Activated T-helper 2 cell treated with anti-CD3 and anti-CD28 coated beads, Interferon-gamma antibody, Interleukin-2, Interleukin-4, amounts not matched to agents 10 μg/mL and 5 μg/mL and 100 μg/mL, durations not matched to agents 14 hours and 24 hours and 36 hours (primary cell): ENCODE results near the gene TUBB4A. TPM values are rescaled to one million over a fixed set of nuclear protein-coding genes. Genes with fewer than 3 reads are reported as not detected.

Experiments used
- DNase-seq: peaks from one replicate; pipeline ENCODE4 v3.0.0; 2021; ENCODE audit warnings: low spot score
- H3K27ac Mint-ChIP-seq: one replicate; pipeline ENCODE4 v1.8.0; 2021; ENCODE audit warnings: mixed read lengths
- H3K27me3 Mint-ChIP-seq: one replicate; pipeline ENCODE4 v1.8.0; 2021; ENCODE audit warnings: low read depth, mixed read lengths
- H3K36me3 Mint-ChIP-seq: one replicate; pipeline ENCODE4 v1.8.0; 2021; ENCODE audit warnings: low read depth, mixed read lengths
- H3K4me1 Mint-ChIP-seq: one replicate; pipeline ENCODE4 v1.8.0; 2021; ENCODE audit warnings: low read depth, mixed read lengths
- H3K4me3 Mint-ChIP-seq: one replicate; pipeline ENCODE4 v1.8.0; 2021; ENCODE audit warnings: low read depth, mild to moderate bottlenecking, moderate library complexity, mixed read lengths
- H3K9me3 Mint-ChIP-seq: one replicate; pipeline ENCODE4 v1.8.0; 2021; ENCODE audit warnings: mixed read lengths
- intact Hi-C: fragments of 100-400 bp; cut with micrococcal nuclease; formaldehyde crosslinking; loops from one replicate; pipeline ENCODE4 v1.15.1; 2023
- total RNA-seq: library from RNA; stranded (reverse); gene quantifications from 2 replicates; pipeline ENCODE4 v1.2.3, GENCODE V29; 2022

Gene TUBB4A
- total RNA-seq, 1 donor from 2014 or later, result 7.9 TPM

- H3K9me3 Mint-ChIP-seq, result no peaks in the 10 kb centered on the region
- H3K27ac Mint-ChIP-seq, result no peak overlapping the region
- H3K4me1 Mint-ChIP-seq, result peaks cover 2% of the 10 kb centered on the region
- H3K36me3 Mint-ChIP-seq, result peaks cover 29% of the 10 kb centered on the region
- no peak for DNase-seq
- H3K27me3 Mint-ChIP-seq, result no peaks in the 10 kb centered on the region
- intact Hi-C loops, result no loop called here
- no peak overlapping the region for H3K4me3 Mint-ChIP-seq
Measured at GRCh38 chr19:6466526-6467248, 35.4 kb downstream of the TUBB4A start.

GRCh38 chr19:6465663-6466062 lies 36.4 kb downstream of the TUBB4A start:
- intact Hi-C loops, result no loop called here
- Mint-ChIP-seq H3K9me3 (no peaks in the 10 kb centered on the region), H3K4me3 (no peak overlapping the region), H3K4me1 (peaks cover 2% of the 10 kb centered on the region), H3K36me3 (peaks cover 23% of the 10 kb centered on the region), H3K27me3 (no peaks in the 10 kb centered on the region), H3K27ac (no peak overlapping the region)
- no peak for DNase-seq

- Mint-ChIP-seq H3K4me1 (peaks cover 2% of the 10 kb centered on the region), H3K36me3 (peaks cover 19% of the 10 kb centered on the region), H3K4me3 (no peak overlapping the region), H3K27ac (no peak overlapping the region), H3K9me3 (no peaks in the 10 kb centered on the region), H3K27me3 (no peaks in the 10 kb centered on the region)
- intact Hi-C loops, result no loop called here
- DNase-seq, result no peak
Measured at GRCh38 chr19:6465006-6465405, 37.1 kb downstream of the TUBB4A start.

- Mint-ChIP-seq H3K27ac (no peak within 1 kb of the TSS), H3K4me1 (peaks cover 2% of the 10 kb centered on the region), H3K4me3 (no peak within 1 kb of the TSS), H3K36me3 (peaks cover 14% of the 10 kb centered on the region), H3K9me3 (no peaks in the 10 kb centered on the region), H3K27me3 (no peaks in the 10 kb centered on the region)
- intact Hi-C loops, result no loop called here
- DNase-seq, result no peak
Measured at GRCh38 chr19:6464070-6464873, 37.8 kb downstream of the TUBB4A start, which contains the start of gene CRB3. CRB3 (plus strand) TSS chr19:6464271; CDS start chr19:6464702, 431 bp downstream.

GRCh38 chr19:6460099-6460884 lies 41.8 kb downstream of the TUBB4A start:
- H3K27me3 Mint-ChIP-seq, result no peaks in the 10 kb centered on the region
- H3K27ac Mint-ChIP-seq, result peak overlapping the region; percentile 44

GRCh38 chr19:6459262-6460098 lies 42.6 kb downstream of the TUBB4A start, which contains the start of gene SLC25A23:
SLC25A23 (minus strand) TSS chr19:6459792; CDS start chr19:6459628, 164 bp downstream.
- H3K4me1 Mint-ChIP-seq, result peaks cover 8% of the 10 kb centered on the region
- peak within 1 kb of the TSS; percentile 48 for H3K27ac Mint-ChIP-seq
- intact Hi-C loops, result loop anchor here (1.0 kb wide), 2 partner anchors 34 to 57 kb away; no protein-coding TSS in a partner anchor
- peaks cover 9% of the 10 kb centered on the region for H3K9me3 Mint-ChIP-seq
- DNase-seq, result peak; percentile 53
- peaks cover 20% of the 10 kb centered on the region for H3K36me3 Mint-ChIP-seq
- no peaks in the 10 kb centered on the region for H3K27me3 Mint-ChIP-seq
- H3K4me3 Mint-ChIP-seq, result peak within 1 kb of the TSS; percentile 88

More at GRCh38 chr19:6460099-6460884, 41.8 kb downstream of the TUBB4A start:
- DNase-seq, result peak; percentile 97
- Mint-ChIP-seq H3K4me3 (peak overlapping the region; percentile 88), H3K9me3 (peaks cover 2% of the 10 kb centered on the region), H3K36me3 (peaks cover 12% of the 10 kb centered on the region), H3K4me1 (peaks cover 8% of the 10 kb centered on the region)
- intact Hi-C loops, result loop anchor here (1.0 kb wide), 2 partner anchors 35 to 56 kb away; no protein-coding TSS in a partner anchor

- Mint-ChIP-seq H3K9me3 (peaks cover 15% of the 10 kb centered on the region), H3K27me3 (no peaks in the 10 kb centered on the region), H3K4me1 (peaks cover 7% of the 10 kb centered on the region), H3K27ac (peak overlapping the region; percentile 48), H3K36me3 (peaks cover 27% of the 10 kb centered on the region), H3K4me3 (peak overlapping the region; percentile 86)
- DNase-seq, result no peak
- intact Hi-C loops, result no loop called here
Measured at GRCh38 chr19:6458695-6459261, 43.3 kb downstream of the TUBB4A start.

- no peak for DNase-seq
- Mint-ChIP-seq H3K27ac (no peak overlapping the region), H3K4me1 (peaks cover 6% of the 10 kb centered on the region), H3K4me3 (peak overlapping the region; percentile 86), H3K36me3 (peaks cover 34% of the 10 kb centered on the region), H3K27me3 (no peaks in the 10 kb centered on the region), H3K9me3 (peaks cover 19% of the 10 kb centered on the region)
- intact Hi-C loops, result no loop called here
Measured at GRCh38 chr19:6457958-6458694, 44.0 kb downstream of the TUBB4A start.

- no peak overlapping the region for H3K4me3 Mint-ChIP-seq
- no peak overlapping the region for H3K27ac Mint-ChIP-seq
- H3K36me3 Mint-ChIP-seq, result peaks cover 52% of the 10 kb centered on the region
- H3K27me3 Mint-ChIP-seq, result no peaks in the 10 kb centered on the region
- peaks cover 19% of the 10 kb centered on the region for H3K9me3 Mint-ChIP-seq
- intact Hi-C loops, result no loop called here
- DNase-seq, result no peak
- H3K4me1 Mint-ChIP-seq, result peaks cover 6% of the 10 kb centered on the region
Measured at GRCh38 chr19:6455924-6456323, 46.2 kb downstream of the TUBB4A start.

GRCh38 chr19:6453951-6454565 lies 48.1 kb downstream of the TUBB4A start:
- Mint-ChIP-seq H3K36me3 (peaks cover 57% of the 10 kb centered on the region), H3K27me3 (no peaks in the 10 kb centered on the region), H3K9me3 (peaks cover 19% of the 10 kb centered on the region), H3K4me1 (peaks cover 6% of the 10 kb centered on the region), H3K27ac (no peak overlapping the region), H3K4me3 (no peak overlapping the region)
- intact Hi-C loops, result no loop called here
- no peak for DNase-seq

- H3K9me3 Mint-ChIP-seq, result peaks cover 19% of the 10 kb centered on the region
- intact Hi-C loops, result no loop called here
- H3K4me3 Mint-ChIP-seq, result no peak overlapping the region
- no peak overlapping the region for H3K27ac Mint-ChIP-seq
- no peaks in the 10 kb centered on the region for H3K4me1 Mint-ChIP-seq
- DNase-seq, result no peak
- H3K36me3 Mint-ChIP-seq, result peaks cover 57% of the 10 kb centered on the region
- H3K27me3 Mint-ChIP-seq, result no peaks in the 10 kb centered on the region
Measured at GRCh38 chr19:6452899-6453298, 49.2 kb downstream of the TUBB4A start.
